OCI-LY7 (cell line): ENCODE measurements around the gene FGGY. TPM values are rescaled to one million over a fixed set of nuclear protein-coding genes. Genes with fewer than 3 reads are reported as not detected.

Experiments
- BruUV-seq: library from RNA; stranded (reverse); fragments of 400-500 nt; replicated peaks from 2 replicates; lab custom pipeline; 2021; lab: Mats Ljungman, UMichigan
- CTCF ChIA-PET: fragments of 300-600 bp; sonication (Branson Sonifier 250); formaldehyde crosslinking; loops from one replicate; lab custom pipeline; 2022; ENCODE audit warnings: antibody characterized with exemption; ENCODE audit not compliant: unreplicated experiment; lab: Charles Lee
- POLR2A ChIA-PET: fragments of 300-600 bp; sonication (Branson Sonifier 250); formaldehyde crosslinking; loops from one replicate; lab custom pipeline; 2022; ENCODE audit warnings: antibody characterized with exemption; lab: Charles Lee
- DNase-seq: peaks from one replicate; pipeline ENCODE4 v3.0.0-alpha.2; 2015; ENCODE audit warnings: low spot score
- H2AFZ ChIP-seq: fragments of 200-600 bp; sonication (generic), shearing (Covaris generic); 2 replicates; pipeline ENCODE4 v1.6.1; 2014; ENCODE audit warnings: mild to moderate bottlenecking, antibody characterized with exemption, low read length, moderate library complexity
- H3K27ac ChIP-seq: fragments of 200-600 bp; sonication (generic); 2 replicates; pipeline ENCODE4 v1.5.1; 2014; ENCODE audit warnings: mixed run types, low read depth, mild to moderate bottlenecking, moderate library complexity, low read length, inconsistent platforms; ENCODE audit not compliant: poor library complexity, severe bottlenecking
- H3K36me3 ChIP-seq: fragments of 200-600 bp; sonication (generic); 2 replicates; pipeline ENCODE4 v1.6.1; 2014; ENCODE audit warnings: mild to moderate bottlenecking, antibody characterized with exemption, low read length, moderate library complexity, mixed read lengths; ENCODE audit not compliant: insufficient read depth
- H3K4me1 ChIP-seq: fragments of 200-600 bp; sonication (generic); 2 replicates; pipeline ENCODE4 v1.5.1; 2014; ENCODE audit warnings: mild to moderate bottlenecking, low read length; ENCODE audit not compliant: insufficient read depth, poor library complexity, severe bottlenecking
- H3K4me2 ChIP-seq: fragments of 200-600 bp; sonication (generic); 2 replicates; pipeline ENCODE4 v1.6.1; 2014; ENCODE audit warnings: mild to moderate bottlenecking, low read length
- H3K4me3 ChIP-seq: fragments of 200-600 bp; sonication (generic); 2 replicates; pipeline ENCODE4 v1.5.1; 2014; ENCODE audit warnings: mild to moderate bottlenecking, low read depth, low read length; ENCODE audit not compliant: poor library complexity, severe bottlenecking
- H3K79me2 ChIP-seq: fragments of 200-600 bp; sonication (generic); 2 replicates; pipeline ENCODE4 v1.6.1; 2016; ENCODE audit warnings: low read depth, mild to moderate bottlenecking, low read length, moderate library complexity, mixed read lengths; ENCODE audit not compliant: insufficient read depth
- H3K9me2 ChIP-seq: fragments of 200-600 bp; sonication (generic); 2 replicates; pipeline ENCODE4 v1.6.1; 2016; ENCODE audit warnings: mild to moderate bottlenecking, low read length, mixed read lengths; ENCODE audit not compliant: insufficient read depth
- H3K9me3 ChIP-seq: fragments of 200-600 bp; sonication (generic); 2 replicates; pipeline ENCODE4 v1.6.1; 2014; ENCODE audit warnings: mild to moderate bottlenecking, mixed run types, low read length, mixed read lengths
- H4K20me1 ChIP-seq: fragments of 200-600 bp; sonication (generic); 2 replicates; pipeline ENCODE4 v1.6.1; 2014; ENCODE audit warnings: mild to moderate bottlenecking, antibody characterized with exemption, low read length, moderate library complexity, mixed read lengths; ENCODE audit not compliant: insufficient read depth
- EZH2phosphoT487 ChIP-seq: fragments of 200-600 bp; sonication (generic); IDR thresholded peaks from 2 replicates; pipeline ENCODE4 v1.6.1; 2018; ENCODE audit warnings: low read depth, borderline replicate concordance, mild to moderate bottlenecking, mixed run types, antibody characterized with exemption, low read length, moderate library complexity, mixed read lengths
- intact Hi-C: fragments of 100-400 bp; cut with micrococcal nuclease; formaldehyde crosslinking; loops from one replicate; pipeline ENCODE4 v1.10.0; 2022; ENCODE audit not compliant: unreplicated experiment
- total RNA-seq, 2 experiments: library from RNA; depleted of rRNA in 1 of 2; stranded (reverse); fragments of >200 nt in 1 of 2; shearing (Covaris generic) in 1 of 2; gene quantifications; 2 replicates each; pipeline ENCODE4 v1.2.3, GENCODE V29; 2014 to 2022
- TF ChIP-seq, protein P1 (sequence below): fragments of 200-600 bp; sonication (generic); conservative IDR thresholded peaks from 2 replicates; pipeline ENCODE4 v1.5.1; 2014; ENCODE audit warnings: mild to moderate bottlenecking, antibody characterized with exemption, low read length, moderate library complexity, mixed read lengths

FGGY gene
- total RNA-seq, 2 experiments from 2014 or later, result 0.63 to 4.5 TPM

DNA sequence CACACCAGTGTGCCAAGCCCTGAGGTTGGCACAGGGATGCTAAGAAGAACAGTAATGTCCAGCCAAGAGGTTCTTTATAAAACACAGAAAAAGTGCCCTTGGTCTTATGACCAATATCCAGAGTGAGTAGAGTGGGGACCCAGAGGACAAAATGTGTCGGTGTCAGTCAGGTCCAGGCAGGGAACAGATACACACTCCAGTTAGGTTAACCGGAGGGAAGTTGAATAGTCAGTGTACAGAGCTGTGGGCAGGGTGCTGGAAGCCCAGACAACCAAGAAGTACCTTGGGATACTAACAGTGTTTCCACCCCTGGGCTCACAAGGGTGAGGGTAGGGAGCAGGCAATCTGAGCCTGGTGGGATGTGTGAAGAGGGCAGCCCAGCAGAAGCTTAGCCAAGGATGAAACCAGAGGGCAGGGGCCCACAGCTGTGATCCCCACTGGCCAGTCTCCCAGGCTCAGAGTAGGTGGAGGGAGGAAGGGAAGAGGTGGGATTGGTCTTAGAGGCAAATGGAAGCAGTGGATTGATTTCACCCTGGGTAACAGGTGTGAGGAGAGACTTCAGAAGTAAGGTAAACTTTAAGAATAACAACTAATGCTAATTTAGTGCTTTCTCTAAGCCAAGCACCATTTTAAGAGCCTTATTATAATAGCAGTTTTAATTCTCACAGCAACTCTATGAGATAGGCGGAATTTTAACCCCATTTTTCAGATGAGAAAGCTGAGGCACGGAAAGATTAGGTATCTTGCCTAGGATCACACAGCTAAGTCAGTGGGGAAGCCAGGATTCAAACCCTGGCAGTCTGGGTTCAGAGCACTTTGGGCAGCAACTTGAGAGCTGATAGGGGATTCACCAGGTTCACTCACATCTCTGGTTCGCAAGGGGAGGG is 374.4 kb downstream of the FGGY start:
- Histone ChIP-seq H3K36me3 (no peaks in the 10 kb centered on the region), H3K79me2 (no peaks in the 10 kb centered on the region), H3K4me3 (no peak overlapping the region), H3K9me2 (no peaks in the 10 kb centered on the region), H3K4me2 (no peak overlapping the region), H4K20me1 (no peaks in the 10 kb centered on the region), H3K9me3 (no peaks in the 10 kb centered on the region), H3K4me1 (no peaks in the 10 kb centered on the region), H2AFZ (no peak overlapping the region), H3K27ac (no peak overlapping the region)
- CTCF ChIA-PET, result no interaction called here
- BruUV-seq, result no TSS peak
- POLR2A ChIA-PET, result no interaction called here
- DNase-seq, result no peak
- TF ChIP-seq EZH2phosphoT487, result no peak
- TF ChIP-seq, protein P1, sequence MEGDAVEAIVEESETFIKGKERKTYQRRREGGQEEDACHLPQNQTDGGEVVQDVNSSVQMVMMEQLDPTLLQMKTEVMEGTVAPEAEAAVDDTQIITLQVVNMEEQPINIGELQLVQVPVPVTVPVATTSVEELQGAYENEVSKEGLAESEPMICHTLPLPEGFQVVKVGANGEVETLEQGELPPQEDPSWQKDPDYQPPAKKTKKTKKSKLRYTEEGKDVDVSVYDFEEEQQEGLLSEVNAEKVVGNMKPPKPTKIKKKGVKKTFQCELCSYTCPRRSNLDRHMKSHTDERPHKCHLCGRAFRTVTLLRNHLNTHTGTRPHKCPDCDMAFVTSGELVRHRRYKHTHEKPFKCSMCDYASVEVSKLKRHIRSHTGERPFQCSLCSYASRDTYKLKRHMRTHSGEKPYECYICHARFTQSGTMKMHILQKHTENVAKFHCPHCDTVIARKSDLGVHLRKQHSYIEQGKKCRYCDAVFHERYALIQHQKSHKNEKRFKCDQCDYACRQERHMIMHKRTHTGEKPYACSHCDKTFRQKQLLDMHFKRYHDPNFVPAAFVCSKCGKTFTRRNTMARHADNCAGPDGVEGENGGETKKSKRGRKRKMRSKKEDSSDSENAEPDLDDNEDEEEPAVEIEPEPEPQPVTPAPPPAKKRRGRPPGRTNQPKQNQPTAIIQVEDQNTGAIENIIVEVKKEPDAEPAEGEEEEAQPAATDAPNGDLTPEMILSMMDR, result no peak
- intact Hi-C loops, result no loop called here

- intact Hi-C loops, result no loop called here
- Histone ChIP-seq H3K4me3 (no peak overlapping the region), H3K4me2 (no peak overlapping the region), H3K4me1 (no peaks in the 10 kb centered on the region), H3K36me3 (no peaks in the 10 kb centered on the region), H3K9me3 (no peaks in the 10 kb centered on the region), H2AFZ (no peak overlapping the region), H3K79me2 (no peaks in the 10 kb centered on the region), H4K20me1 (no peaks in the 10 kb centered on the region), H3K27ac (no peak overlapping the region), H3K9me2 (no peaks in the 10 kb centered on the region)
- ChIA-PET POLR2A (no interaction called here), CTCF (no interaction called here)
- no TSS peak for BruUV-seq
- no peak for TF ChIP-seq EZH2phosphoT487
- TF ChIP-seq, protein P1, result no peak
- no peak for DNase-seq
Measured at GRCh38 chr1:59671953-59672305, 375.0 kb downstream of the FGGY start.

DNA sequence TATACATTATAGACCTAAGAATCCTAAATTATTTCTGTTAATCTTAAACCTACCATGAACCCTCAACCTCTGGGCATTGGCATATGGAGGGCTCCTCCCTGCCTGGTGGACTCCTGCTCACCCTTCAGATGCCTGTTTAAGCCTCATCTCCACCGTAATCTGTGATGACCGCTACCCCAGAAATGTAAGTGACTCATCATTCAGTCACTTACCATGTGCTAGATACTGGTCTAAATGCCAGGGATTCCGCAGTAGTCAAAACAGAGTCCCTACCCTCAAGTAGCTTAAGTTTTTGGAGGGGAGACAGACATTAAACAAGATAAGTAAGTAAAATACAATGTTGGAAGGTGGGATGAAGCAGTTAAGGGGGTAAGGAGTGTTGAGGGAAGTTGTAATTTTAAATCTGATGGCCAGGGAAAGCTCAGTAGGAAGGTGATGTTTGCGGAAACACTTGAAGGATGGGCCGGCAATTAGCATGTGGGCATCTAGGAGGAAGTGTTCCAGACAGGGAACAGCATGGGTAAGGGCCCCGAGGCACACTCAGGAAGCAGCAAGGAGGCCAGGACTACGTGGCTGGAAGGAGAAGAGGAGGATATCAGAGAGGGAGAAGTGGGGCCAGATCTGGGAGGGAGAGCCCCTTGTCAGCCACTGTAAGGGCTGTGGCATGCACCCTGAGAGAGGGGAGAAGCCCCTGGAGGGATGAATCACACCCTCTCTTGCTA is 376.1 kb downstream of the FGGY start:
- BruUV-seq, result no TSS peak
- H2AFZ ChIP-seq, result no peak overlapping the region
- no peak overlapping the region for H3K4me3 ChIP-seq
- intact Hi-C loops, result no loop called here
- H3K79me2 ChIP-seq, result no peaks in the 10 kb centered on the region
- no peak for TF ChIP-seq EZH2phosphoT487
- TF ChIP-seq, protein P1, result no peak
- no peaks in the 10 kb centered on the region for H3K4me1 ChIP-seq
- H3K9me2 ChIP-seq, result no peaks in the 10 kb centered on the region
- POLR2A ChIA-PET, result no interaction called here
- no peaks in the 10 kb centered on the region for H4K20me1 ChIP-seq
- no peak for DNase-seq
- CTCF ChIA-PET, result no interaction called here
- no peaks in the 10 kb centered on the region for H3K9me3 ChIP-seq
- H3K27ac ChIP-seq, result no peak overlapping the region
- H3K4me2 ChIP-seq, result no peak overlapping the region
- H3K36me3 ChIP-seq, result no peaks in the 10 kb centered on the region
